A172 (cell line): ENCODE data around the gene NTF3. TPM values are rescaled to one million over a fixed set of nuclear protein-coding genes. Genes with fewer than 3 reads are reported as not detected.

Experiments
- DNase-seq: peaks from one replicate; pipeline ENCODE4 v3.0.0-alpha.2; 2015; ENCODE audit warnings: low spot score
- total RNA-seq: library from RNA; depleted of rRNA; stranded (reverse); fragments of >200 nt; shearing (Covaris generic); gene quantifications from 2 replicates; pipeline ENCODE4 v1.2.3, GENCODE V29; 2014; rRNA removed

NTF3 gene
- total RNA-seq, result 1.3 and 5.8 TPM in 2 replicates

DNA sequence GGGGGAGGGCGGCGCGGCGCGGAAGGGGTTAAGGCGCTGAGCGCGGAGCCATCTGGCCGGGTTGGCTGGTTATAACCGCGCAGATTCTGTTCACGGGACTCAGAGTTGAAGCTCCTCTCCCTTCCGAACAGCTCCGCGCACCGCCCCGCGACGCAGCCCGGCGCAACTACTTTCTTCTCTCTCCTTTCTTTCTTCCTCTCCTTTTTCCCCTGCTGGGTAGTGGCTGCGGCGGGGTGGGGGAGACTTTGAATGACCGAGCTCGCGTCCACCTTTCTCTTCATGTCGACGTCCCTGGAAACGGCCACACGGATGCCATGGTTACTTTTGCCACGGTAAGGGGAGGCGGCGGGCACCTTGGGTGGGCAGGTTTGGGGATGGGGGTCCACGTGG lies at the start of gene NTF3:
Gene NTF3, plus strand, starts transcription at position 98 of the 390 bp plus-strand sequence. Its CDS starts 217 bp downstream, at position 315.
- DNase-seq, result peak; percentile 28

DNA sequence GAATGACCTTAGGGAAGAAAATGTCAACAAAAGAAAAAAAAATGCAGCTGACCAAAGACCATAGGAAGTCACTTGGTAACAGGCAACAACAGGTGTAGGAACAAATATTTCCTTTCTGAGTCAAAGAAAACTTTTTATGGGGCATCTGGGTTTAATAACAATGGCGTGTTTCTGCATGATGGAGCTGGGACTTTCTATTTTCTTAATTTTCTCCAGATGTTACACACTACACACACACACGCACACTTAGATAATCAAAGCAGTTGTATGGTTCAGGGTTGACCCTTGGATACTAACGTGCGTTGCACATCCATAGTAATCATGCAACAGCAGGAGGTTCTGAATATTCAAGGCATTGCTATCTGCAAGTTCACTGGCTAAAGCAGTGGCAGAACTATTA lies 47.9 kb upstream of the NTF3 start:
- no peak for DNase-seq

DNA sequence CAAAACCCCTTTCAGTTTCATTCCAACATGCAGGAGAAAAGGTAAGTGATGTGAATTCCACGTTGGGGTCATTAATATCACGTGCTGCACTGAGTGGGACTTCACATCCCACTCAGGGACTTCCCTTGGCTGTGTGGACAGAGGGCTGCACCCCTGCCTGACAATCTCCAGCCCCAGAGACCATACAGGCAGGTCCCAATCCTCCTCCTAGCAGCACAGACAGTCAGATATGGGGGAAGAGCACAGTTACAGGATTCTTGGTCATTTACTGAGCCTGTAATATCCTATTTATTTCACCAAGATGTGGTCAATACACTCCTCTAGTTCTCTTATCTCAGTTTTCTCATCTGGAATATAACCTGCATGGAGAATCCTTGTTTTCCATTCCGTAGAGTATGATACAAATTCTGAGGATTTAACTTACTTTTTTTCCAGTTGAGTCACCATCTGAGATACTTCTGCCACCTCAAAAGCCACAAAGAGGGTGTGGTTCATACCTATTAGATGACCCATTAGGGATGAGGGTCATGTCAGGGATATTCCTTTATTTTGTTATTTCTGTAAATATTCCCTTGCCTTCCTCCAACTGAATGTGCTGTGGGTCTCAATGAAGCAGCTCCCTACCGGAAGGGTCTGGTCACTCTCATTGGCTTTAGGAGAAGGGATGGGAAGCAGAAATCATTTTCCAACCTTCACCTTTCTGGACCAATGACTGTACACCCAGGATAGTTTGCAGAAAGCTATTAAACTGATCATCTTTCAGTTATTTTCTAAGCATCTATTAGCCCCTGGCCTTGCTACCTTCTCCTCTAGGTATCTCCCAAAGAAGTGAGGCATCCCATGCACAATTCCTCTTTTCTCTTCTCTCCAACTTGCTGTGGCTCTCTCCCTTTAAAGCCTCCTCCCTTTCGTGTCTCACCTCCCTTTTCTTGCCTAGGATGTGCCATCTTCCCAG lies 43.0 kb upstream of the NTF3 start:
- peak; percentile 60 for DNase-seq

DNA sequence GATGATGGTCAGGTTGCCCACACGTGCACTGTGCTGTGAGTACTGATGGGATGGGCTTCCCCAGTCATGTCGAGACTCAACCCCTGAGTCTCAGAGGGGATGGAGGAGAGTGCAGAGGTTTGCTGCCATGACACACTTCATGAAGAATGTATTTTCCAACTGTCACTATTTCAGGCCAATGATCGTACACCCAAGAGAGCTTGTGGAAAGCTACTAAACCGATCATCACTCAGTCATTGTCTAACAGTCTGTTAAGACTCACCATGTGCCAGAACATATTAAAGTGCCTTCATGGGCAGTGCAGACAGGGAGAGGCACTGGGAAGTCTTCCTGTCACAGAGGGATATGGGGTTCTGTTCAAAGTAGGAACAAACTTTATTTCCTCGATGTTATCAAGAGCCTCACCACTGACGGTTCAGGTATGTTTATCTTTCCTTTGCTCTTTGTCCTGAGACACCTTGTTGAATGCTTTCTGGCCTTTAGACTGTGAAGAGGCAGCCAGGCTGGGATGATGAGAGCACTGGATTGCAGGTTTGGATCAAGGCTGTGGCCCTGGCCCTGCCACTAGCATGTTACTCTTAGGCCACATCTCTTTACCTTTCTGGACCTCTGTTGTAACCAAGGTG lies 41.6 kb upstream of the NTF3 start:
- no peak for DNase-seq

DNA sequence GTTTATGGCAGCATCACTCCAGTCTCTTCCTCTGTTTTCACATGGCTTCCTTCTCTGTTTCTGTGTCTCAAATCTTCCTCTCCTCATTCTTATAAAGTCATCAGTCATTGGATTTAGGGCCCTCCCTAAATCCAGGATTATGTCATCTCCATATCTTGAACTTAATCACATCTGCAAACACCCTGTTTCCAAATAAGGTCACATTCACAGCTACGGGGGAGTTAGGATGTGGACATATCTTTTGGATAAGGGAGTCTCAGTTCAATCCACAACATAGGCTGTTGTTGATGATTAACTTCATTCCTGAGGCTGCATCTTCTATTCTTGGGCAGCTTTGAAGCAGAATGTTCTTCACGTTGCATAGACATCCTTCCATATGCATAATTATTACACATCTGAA lies 40.3 kb upstream of the NTF3 start:
- peak; percentile 56 for DNase-seq

DNA sequence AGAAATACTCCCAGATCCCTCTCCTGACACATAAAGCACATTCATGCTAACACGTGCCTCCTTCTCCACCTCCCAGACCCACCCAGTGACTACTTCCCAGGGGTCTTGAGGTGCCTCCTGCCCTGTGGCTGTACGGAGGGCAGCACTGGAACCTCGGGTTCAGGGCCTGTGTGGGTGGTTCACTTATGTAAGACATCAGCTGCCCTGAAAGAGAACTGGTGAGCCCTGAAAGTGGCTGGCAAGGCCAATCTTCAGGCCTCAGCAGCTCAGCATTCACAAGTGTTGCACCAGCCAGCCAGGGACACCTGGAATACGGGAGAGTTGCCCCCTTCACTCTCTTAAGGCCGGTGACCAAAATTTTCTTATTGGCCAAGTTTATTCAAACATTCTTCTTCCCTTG lies 38.9 kb upstream of the NTF3 start:
- no peak for DNase-seq

DNA sequence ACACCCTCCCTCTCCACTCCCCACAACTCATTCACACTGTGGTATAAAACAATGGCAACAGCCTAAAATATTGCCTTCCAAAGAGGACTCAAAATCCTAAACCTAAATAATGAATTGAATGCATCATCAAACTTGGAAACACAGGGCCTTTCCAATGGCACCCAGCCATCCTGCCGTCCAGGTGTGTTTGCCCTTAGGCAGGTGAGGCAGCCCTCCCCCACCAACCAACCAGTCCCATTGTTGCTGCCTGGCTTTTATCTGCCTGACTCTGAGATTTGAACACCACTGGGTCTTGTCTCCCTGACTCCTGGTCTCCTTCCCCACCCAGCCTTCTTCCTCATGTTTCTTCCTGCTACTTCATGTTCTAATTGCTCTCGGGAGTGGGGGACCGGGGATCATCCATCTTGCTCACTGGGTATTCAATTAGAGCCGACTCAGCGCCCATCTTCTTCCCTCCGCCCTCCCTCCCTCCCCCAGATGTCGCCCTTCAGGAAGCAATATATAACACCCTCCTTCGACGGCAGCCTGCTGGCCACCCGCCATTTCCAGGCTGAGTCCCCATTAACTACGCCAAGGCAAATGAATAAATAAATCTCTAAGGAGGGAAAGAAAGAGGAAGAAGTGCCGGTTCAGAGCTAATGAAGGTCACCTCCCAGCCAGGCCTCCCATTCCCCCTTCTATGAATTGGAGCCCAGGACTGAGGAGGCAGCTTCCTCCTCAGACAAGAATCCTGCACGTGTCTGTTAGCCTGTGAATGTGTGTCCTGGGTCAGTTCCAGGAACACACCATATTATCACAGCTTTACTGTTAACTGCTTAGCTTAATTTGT lies 36.3 kb upstream of the NTF3 start:
- DNase-seq, result no peak

DNA sequence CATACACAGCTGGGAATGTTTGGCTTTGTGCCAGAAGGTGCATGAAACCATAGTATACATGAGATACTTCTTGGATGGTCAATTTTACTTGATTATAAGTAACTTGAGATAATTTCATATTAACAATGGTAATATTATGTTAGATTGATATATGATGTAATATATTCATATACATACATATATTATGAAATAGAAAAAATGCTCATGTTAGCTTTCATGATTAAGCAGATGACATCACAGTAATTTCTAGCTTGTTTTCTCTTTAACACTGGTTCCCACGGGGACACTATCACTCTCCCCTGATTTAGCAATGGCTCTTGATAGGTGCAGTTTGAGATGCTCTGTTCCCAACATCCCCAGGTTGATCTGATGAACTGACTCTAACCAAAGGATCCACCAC lies 35.4 kb upstream of the NTF3 start:
- DNase-seq, result no peak

DNA sequence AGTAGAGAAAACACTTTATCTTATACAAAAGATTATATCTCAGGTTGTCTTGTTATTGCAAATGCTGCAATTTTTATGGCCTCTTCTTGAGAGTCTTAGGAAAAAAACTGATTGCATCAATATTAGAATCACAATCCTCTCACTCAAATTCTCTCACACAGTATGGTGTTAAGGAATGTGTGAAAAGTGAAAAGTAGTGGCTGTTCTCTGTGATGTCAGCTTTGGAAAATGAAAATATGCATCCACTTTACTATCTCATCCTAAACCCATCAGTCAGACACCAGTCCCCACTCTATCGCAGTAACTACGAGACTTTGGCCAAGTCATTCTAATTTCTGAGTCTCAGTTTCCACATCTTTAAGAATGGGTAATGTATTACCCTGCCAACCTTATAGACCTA lies 32.6 kb upstream of the NTF3 start:
- no peak for DNase-seq

DNA sequence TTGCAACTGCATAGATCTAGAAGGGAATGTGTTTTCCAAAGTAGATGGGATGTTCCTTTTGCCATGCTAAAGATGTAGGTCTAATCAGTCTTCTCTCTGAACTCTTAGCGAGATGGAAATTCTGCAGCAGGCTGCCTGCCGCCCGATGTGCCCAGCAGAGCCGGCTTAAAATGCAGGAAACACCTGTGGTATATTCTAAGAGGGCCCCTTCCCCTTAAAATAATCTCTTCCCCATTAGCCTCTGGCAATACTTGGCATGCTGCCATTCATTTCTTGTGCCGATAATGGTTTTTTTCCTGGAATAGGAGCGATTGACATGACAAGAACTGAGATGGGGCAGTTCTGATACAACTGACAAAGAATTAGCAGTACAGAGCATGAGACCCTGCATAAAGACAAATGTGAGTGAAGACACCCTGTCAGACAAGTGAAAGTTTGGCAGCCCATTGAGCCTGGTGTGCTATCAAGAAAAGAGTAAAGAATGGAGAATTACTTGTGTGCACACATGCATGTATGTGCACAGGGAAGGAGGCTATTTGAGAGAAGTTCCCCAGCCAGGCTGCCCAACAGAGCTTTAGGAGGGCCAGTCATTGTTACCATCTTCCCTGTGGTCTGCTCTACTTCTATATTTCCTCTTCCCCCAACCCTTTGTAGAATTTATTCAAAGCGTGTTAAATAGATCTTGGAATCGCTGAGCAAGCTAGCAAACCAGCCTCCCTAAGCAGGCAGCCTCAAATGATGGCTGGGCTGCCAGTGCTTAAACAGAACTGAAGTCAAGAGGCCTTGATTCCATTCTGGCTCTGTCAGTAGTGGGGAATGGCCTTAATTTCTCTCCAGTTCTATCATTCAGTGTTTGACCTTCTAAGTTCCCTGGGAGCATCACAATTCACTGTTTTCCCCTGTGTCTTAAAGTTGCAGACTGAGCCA lies 29.6 kb upstream of the NTF3 start:
- DNase-seq, result no peak

DNA sequence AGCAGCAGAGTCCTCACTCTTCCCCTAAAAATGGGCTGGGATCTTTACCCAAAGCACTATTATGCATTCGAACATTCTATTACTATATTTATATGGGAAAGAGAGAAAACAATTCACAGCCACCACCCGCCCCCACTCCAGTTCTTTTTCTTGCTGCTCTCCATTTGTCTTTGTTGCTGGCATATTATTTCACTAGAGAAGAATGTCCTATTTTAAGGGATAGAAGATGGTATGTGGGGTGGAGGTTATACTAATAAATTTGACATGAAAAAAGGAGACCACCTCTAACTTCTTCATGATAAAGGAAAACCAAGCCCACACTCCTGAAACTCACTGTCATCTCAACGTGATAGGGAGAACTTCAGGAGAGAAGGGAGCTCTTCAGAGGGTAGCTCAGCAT lies 28.5 kb upstream of the NTF3 start:
- no peak for DNase-seq

DNA sequence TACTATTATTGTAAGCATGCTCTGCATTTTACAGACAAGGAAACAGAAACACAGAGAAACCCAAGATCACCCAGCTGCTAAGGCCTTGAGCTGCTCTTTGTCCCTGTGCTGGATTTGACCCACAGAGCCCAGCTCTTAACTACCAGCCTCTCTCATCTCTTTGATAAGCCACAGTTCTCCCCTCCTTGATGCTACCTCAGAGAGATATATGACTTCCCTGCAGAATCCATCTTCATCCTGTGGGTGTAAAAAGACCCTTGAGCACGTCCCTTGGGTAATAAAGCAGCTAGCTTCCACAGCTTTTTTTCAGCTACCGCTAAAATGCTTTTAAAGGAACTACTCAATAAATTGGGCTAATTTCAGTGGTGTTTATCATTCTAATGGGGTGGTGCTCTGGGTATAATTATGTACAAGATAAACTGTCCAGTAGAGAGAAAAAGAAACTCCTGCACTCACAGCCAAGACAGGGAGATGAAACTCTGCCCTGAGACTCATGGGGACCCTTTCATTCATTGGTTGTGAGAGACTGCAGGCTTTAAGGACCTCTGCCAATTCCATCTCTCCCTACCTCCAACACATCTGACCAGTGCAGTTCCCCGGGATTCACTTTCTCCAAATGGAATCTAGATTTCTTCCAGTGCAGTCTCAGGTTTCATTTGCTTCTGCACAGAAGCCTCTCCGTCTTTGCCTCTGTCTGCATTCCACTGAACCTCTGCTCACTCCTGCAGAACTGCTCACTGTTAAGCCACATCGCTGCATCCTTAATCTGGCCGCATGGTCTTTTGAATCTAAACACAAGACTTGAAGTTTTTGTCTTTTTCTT lies 24.7 kb upstream of the NTF3 start:
- no peak for DNase-seq

DNA sequence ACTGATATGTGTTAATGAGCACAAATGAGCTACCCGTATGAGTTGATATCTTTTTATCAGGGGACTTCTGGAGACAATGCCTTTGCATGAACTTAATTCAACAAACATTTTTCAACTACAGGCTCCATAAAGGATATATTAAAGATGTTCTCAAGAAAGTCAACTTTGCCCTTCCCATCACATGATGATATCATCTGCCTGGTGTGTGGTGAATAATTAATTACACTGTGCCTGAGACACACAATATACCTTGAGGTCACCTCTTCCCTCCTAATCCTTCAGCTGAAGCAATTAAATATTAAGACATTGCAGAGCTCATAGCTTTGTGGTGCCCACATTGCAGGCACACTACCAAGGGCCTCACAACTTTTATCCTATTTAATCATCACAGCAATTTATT lies 22.3 kb upstream of the NTF3 start:
- DNase-seq, result no peak

DNA sequence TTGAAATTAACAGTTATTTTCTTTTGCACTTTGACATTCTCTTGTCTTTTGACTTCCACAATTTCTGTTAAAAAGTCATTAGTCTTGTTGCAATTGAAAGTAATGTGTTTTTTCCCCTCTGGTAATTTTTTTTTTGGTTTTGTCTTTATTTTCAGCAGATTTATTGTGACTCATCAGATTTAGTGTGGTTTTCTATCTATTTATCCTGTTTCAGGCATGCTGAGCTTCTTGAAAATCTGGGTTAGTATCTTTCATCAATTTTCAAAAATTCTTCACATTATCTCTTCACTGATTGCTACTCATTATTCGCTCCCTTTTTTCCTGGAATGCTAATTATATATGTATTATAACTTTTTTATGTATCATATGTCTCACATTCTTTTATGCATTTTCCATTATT lies 15.3 kb upstream of the NTF3 start:
- no peak for DNase-seq

DNA sequence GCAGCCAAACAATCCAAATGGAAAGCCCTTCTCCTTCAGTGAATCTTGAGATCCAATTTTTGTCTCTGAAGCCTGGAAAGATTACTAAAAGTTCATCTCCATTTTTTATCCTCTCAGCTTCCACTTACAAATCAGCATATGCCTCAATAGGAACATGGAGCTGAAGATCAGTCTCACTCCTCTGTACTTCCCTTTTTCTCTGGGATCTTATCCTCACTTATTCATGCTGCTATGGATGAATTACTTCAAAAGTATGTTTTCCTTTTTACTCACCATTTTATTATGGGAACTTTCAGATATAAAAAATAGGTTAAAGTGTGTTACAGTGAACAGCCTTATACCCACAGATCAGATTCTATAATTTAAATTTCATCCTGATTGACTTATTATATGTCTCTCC lies 14.4 kb upstream of the NTF3 start:
- DNase-seq, result no peak

DNA sequence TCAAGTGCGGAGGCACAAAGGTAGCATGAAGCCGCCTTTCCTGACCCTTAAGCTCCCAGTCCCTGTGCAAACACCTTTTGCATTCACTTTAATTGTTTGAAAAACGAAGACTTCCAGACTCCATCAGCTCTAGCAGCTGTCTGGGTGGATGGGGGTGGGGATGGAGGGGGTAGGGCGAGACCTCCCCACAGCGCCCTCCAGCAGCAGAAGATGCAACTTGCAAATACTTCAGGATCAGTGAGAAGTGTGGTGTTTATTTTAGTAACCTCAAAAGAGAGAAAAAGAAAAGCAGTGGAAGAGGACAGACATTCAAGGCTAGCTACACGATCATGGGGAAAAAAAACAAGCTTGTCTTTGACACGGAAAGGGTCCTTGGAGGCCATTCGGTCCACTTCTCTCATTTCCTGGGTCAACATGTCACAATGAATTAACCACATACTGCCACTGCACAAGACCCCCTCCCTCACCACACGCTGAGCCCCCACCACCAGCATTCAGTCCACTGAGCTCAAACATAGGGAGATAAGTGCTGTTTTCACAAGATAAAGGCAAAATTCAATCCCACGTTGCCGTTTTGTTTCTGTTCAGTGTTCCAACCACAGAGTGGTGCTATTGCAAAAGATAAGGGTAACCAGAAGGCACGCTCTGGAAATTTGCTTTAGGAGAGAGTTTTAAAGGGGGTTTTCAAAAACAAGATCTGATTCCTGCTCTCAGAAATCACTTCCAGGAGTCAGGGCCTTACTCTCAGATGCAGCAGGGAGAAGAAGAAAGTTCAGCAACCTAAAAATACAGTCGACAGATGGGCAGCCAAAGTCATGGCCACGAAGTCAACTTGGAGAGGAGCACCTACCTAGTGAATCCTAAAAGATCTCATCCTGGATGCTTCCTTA lies 3.3 kb upstream of the NTF3 start:
- DNase-seq, result peak; percentile 11

DNA sequence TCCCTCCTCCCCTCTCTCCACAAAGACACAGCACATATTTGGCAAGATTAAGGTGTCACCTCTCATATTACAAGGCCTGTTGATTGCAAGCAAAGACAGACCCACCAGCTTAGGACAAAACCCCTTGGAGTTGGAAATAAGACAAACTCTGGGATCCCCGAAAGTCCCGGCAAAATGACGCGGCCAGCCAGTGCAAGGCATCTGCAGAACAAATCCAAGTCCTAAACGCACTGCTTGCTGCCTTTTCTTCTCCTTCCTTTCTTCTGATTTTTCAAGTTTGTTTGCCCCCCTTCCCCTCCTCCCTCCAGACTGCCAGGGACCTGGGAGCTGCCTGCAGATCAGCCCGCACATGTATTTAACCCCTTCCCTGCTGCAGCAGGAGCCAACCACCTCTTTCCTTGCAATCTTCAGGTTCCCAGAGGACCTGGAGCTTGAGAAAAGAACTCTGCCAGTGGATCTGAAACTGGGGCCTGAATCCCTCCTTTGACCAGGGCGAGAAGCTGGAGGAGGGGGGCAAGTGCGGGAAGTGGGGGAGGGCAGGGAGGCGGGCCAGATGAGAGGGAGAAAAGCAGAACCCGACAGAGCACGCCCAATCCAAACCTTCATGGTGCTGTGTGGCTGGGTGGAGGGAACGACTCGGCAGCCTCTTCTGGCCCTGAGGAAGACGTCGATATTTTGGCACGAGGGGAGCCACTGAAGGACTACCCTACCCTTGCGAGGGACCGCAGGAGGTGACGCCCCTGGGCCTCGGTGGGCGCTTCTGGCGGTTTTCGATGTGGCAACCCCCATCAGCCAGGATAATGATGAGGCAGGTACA lies 2.0 kb upstream of the NTF3 start:
- DNase-seq, result no peak
